ENCODE measurements around the gene BMP5. TPM values are rescaled to one million over a fixed set of nuclear protein-coding genes. Genes with fewer than 3 reads are reported as not detected.

BMP5 gene
- total and polyA plus RNA-seq, 10 of the 15 experiments (the other 5 are each of a cell fraction or from before 2014, with no cell fraction given): not detected

DNA sequence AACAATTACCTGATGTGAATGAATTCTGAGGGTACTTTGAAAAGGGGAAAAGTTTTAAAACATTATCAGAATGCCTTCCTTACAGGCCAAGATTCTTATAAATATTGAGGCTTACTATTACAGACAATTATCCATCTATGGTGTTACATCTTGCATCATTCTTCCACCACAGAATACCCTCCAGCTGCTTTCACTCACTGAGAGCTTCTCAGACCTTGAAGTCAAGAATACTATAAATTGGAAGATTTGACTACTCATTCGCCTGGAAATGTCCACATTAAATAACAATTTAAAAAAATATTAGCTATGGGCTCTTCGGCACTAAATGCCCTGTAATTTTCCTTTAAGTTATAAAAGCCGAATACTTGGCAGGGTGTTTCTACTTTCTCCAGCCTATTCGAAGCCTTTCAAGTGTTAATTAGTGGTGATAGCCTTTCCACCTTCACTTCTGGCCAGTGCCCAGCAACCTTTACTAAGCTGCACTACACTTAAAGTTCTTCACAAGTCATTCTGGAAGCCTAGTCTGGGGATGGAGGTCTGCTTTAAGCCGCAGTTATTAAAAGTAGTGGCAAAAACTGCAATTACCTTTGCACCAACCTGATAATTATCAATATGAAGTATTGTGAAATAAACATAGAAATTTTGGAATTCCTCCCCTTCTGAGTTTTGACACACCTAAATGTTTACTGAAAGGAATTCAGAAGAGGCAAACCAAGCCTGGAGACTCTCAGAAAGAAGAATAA, 100.9 kb downstream of the BMP5 start (continued):
- TF ChIP-seq, protein P1, sequence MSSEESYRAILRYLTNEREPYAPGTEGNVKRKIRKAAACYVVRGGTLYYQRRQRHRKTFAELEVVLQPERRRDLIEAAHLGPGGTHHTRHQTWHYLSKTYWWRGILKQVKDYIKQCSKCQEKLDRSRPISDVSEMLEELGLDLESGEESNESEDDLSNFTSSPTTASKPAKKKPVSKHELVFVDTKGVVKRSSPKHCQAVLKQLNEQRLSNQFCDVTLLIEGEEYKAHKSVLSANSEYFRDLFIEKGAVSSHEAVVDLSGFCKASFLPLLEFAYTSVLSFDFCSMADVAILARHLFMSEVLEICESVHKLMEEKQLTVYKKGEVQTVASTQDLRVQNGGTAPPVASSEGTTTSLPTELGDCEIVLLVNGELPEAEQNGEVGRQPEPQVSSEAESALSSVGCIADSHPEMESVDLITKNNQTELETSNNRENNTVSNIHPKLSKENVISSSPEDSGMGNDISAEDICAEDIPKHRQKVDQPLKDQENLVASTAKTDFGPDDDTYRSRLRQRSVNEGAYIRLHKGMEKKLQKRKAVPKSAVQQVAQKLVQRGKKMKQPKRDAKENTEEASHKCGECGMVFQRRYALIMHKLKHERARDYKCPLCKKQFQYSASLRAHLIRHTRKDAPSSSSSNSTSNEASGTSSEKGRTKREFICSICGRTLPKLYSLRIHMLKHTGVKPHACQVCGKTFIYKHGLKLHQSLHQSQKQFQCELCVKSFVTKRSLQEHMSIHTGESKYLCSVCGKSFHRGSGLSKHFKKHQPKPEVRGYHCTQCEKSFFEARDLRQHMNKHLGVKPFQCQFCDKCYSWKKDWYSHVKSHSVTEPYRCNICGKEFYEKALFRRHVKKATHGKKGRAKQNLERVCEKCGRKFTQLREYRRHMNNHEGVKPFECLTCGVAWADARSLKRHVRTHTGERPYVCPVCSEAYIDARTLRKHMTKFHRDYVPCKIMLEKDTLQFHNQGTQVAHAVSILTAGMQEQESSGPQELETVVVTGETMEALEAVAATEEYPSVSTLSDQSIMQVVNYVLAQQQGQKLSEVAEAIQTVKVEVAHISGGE (CRISPR knock-in tag; IDR thresholded peaks at IDR 0.05): no peak
- TF ChIP-seq EZH2 (IDR thresholded peaks at IDR 0.05; ENCODE audit: borderline replicate concordance, control insufficient read depth, low read depth, low read length) (no peak), RAD51 (IDR thresholded peaks at IDR 0.05) (no peak), MEF2A (IDR thresholded peaks at IDR 0.05; ENCODE audit: insufficient read depth, low read depth, low read length) (no peak), NR2F1 (conservative IDR thresholded peaks at IDR 0.05) (no peak), SRF (IDR thresholded peaks at IDR 0.05; ENCODE audit: low read depth in 2 of 2, low read length in 2 of 2) (no peak), ESRRA (IDR thresholded peaks at IDR 0.05; ENCODE audit: low read length) (no peak), TCF12 (IDR thresholded peaks at IDR 0.05; ENCODE audit: low read depth, low read length) (no peak), NR2C2 (IDR thresholded peaks at IDR 0.05; ENCODE audit: borderline replicate concordance, control insufficient read depth, insufficient read length, low read depth) (no peak), CREM (IDR thresholded peaks at IDR 0.05; ENCODE audit: low read depth) (no peak), TBL1XR1 (IDR thresholded peaks at IDR 0.05; ENCODE audit: low read depth, low read length) (no peak), KDM1A (IDR thresholded peaks at IDR 0.05; ENCODE audit: borderline replicate concordance) (no peak)
- TF ChIP-seq, protein P2, sequence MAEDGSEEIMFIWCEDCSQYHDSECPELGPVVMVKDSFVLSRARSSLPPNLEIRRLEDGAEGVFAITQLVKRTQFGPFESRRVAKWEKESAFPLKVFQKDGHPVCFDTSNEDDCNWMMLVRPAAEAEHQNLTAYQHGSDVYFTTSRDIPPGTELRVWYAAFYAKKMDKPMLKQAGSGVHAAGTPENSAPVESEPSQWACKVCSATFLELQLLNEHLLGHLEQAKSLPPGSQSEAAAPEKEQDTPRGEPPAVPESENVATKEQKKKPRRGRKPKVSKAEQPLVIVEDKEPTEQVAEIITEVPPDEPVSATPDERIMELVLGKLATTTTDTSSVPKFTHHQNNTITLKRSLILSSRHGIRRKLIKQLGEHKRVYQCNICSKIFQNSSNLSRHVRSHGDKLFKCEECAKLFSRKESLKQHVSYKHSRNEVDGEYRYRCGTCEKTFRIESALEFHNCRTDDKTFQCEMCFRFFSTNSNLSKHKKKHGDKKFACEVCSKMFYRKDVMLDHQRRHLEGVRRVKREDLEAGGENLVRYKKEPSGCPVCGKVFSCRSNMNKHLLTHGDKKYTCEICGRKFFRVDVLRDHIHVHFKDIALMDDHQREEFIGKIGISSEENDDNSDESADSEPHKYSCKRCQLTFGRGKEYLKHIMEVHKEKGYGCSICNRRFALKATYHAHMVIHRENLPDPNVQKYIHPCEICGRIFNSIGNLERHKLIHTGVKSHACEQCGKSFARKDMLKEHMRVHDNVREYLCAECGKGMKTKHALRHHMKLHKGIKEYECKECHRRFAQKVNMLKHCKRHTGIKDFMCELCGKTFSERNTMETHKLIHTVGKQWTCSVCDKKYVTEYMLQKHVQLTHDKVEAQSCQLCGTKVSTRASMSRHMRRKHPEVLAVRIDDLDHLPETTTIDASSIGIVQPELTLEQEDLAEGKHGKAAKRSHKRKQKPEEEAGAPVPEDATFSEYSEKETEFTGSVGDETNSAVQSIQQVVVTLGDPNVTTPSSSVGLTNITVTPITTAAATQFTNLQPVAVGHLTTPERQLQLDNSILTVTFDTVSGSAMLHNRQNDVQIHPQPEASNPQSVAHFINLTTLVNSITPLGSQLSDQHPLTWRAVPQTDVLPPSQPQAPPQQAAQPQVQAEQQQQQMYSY (CRISPR knock-in tag; IDR thresholded peaks at IDR 0.05): no peak
- TF ChIP-seq, protein P3, sequence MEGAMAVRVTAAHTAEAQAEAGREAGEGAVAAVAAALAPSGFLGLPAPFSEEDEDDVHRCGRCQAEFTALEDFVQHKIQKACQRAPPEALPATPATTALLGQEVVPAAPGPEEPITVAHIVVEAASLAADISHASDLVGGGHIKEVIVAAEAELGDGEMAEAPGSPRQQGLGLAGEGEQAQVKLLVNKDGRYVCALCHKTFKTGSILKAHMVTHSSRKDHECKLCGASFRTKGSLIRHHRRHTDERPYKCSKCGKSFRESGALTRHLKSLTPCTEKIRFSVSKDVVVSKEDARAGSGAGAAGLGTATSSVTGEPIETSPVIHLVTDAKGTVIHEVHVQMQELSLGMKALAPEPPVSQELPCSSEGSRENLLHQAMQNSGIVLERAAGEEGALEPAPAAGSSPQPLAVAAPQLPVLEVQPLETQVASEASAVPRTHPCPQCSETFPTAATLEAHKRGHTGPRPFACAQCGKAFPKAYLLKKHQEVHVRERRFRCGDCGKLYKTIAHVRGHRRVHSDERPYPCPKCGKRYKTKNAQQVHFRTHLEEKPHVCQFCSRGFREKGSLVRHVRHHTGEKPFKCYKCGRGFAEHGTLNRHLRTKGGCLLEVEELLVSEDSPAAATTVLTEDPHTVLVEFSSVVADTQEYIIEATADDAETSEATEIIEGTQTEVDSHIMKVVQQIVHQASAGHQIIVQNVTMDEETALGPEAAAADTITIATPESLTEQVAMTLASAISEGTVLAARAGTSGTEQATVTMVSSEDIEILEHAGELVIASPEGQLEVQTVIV (IDR thresholded peaks at IDR 0.05; ENCODE audit: borderline replicate concordance, partially characterized antibody): no peak

All from GM12878 (cell line).